Colonic mucosa (tissue), 4 donors: ENCODE measurements around the gene NDEL1. TPM values are rescaled to one million over a fixed set of nuclear protein-coding genes. Genes with fewer than 3 reads are reported as not detected.

ENCODE experiments used
- DNase-seq: peaks from one replicate; pipeline ENCODE4 v3.0.0-alpha.2; 2020
- H3K27ac ChIP-seq: fragments of 200-600 bp; one replicate; pipeline ENCODE4 v1.8.0; 2021
- H3K27me3 ChIP-seq: fragments of 200-600 bp; one replicate; pipeline ENCODE4 v1.8.0; 2021
- H3K36me3 ChIP-seq: fragments of 200-600 bp; one replicate; pipeline ENCODE4 v1.8.0; 2021
- H3K4me1 ChIP-seq: fragments of 200-600 bp; one replicate; pipeline ENCODE4 v1.8.0; 2021; ENCODE audit warnings: mild to moderate bottlenecking
- H3K4me3 ChIP-seq: fragments of 200-600 bp; one replicate; pipeline ENCODE4 v1.8.0; 2021
- H3K9ac ChIP-seq, 2 donors: one replicate each; pipeline ENCODE4 v1.7.0; 2013; ENCODE audit warnings: control low read depth in 2 of 2, low read depth in 2 of 2, low read length in 2 of 2
- H3K9me3 ChIP-seq: fragments of 200-600 bp; one replicate; pipeline ENCODE4 v1.8.0; 2021
- CTCF ChIP-seq: fragments of 200-600 bp; IDR thresholded peaks from one replicate; pipeline ENCODE4 v1.8.0; 2022; ENCODE audit warnings: antibody characterized with exemption, mild to moderate bottlenecking
- intact Hi-C: fragments of 100-400 bp; cut with DNase I; formaldehyde crosslinking; loops from one replicate; pipeline ENCODE4 v1.14.1; 2022
- total RNA-seq, 2 donors: library from RNA; stranded (reverse); fragmentation: NEBNext Ultra II Directional in 1 of 2; extraction: Animal tissue kit (Norgen Biotek cat#: 25700) in 1 of 2; gene quantifications; one replicate each; pipeline ENCODE4 v1.2.1, GENCODE V29; 2021
- donor health status: healthy.
- donor health status: DM: no; HTN: no; CAD: no.
- donor health status: DM: no; HTN: no; CAD: no.

NDEL1 gene
- total RNA-seq, 2 donors from 2014 or later: 47.1 TPM

GRCh38 chr17:8472663-8473062 is 37.0 kb downstream of the NDEL1 start:
- Histone ChIP-seq H3K27me3 (no peaks in the 10 kb centered on the region), H3K27ac (no peak overlapping the region), H3K36me3 (no peaks in the 10 kb centered on the region), H3K9me3 (no peaks in the 10 kb centered on the region), H3K9ac (no peak overlapping the region), H3K4me1 (no peaks in the 10 kb centered on the region), H3K4me3 (no peak overlapping the region)
- no peak for DNase-seq
- TF ChIP-seq CTCF: no peak
- intact Hi-C loops: no loop called here

- intact Hi-C loops: no loop called here
- H3K9ac ChIP-seq: no peak overlapping the region
- no peaks in the 10 kb centered on the region for H3K27me3 ChIP-seq
- no peak overlapping the region for H3K4me3 ChIP-seq
- TF ChIP-seq CTCF: no peak
- no peak overlapping the region for H3K27ac ChIP-seq
- no peaks in the 10 kb centered on the region for H3K9me3 ChIP-seq
- DNase-seq: no peak
- H3K36me3 ChIP-seq: no peaks in the 10 kb centered on the region
- no peaks in the 10 kb centered on the region for H3K4me1 ChIP-seq
Measured at GRCh38 chr17:8473451-8474192, 37.9 kb downstream of the NDEL1 start.

- H3K9me3 ChIP-seq: no peaks in the 10 kb centered on the region
- no peak for DNase-seq
- no peak overlapping the region for H3K27ac ChIP-seq
- H3K36me3 ChIP-seq: no peaks in the 10 kb centered on the region
- no peaks in the 10 kb centered on the region for H3K4me1 ChIP-seq
- TF ChIP-seq CTCF: no peak
- intact Hi-C loops: no loop called here
- no peak overlapping the region for H3K4me3 ChIP-seq
- H3K9ac ChIP-seq: no peak overlapping the region
- H3K27me3 ChIP-seq: no peaks in the 10 kb centered on the region
Measured at GRCh38 chr17:8474826-8475225, 39.1 kb downstream of the NDEL1 start.

- intact Hi-C loops: no loop called here
- no peak overlapping the region for H3K4me3 ChIP-seq
- no peaks in the 10 kb centered on the region for H3K36me3 ChIP-seq
- no peak overlapping the region for H3K9ac ChIP-seq
- TF ChIP-seq CTCF: no peak
- H3K27me3 ChIP-seq: no peaks in the 10 kb centered on the region
- no peak for DNase-seq
- H3K4me1 ChIP-seq: no peaks in the 10 kb centered on the region
- H3K27ac ChIP-seq: no peak overlapping the region
- H3K9me3 ChIP-seq: no peaks in the 10 kb centered on the region
Measured at GRCh38 chr17:8475227-8475626, 39.5 kb downstream of the NDEL1 start.

- H3K4me1 ChIP-seq: no peaks in the 10 kb centered on the region
- TF ChIP-seq CTCF: no peak
- no peaks in the 10 kb centered on the region for H3K9me3 ChIP-seq
- no peak overlapping the region for H3K9ac ChIP-seq
- intact Hi-C loops: loop anchor here (2.0 kb wide), 1 partner anchor 67 kb away; no protein-coding TSS in a partner anchor
- no peaks in the 10 kb centered on the region for H3K36me3 ChIP-seq
- H3K27ac ChIP-seq: no peak overlapping the region
- no peak for DNase-seq
- H3K4me3 ChIP-seq: no peak overlapping the region
- H3K27me3 ChIP-seq: no peaks in the 10 kb centered on the region
Measured at GRCh38 chr17:8475781-8476180, 40.1 kb downstream of the NDEL1 start.
